Stomach (tissue), 4 donors: ENCODE data around the gene FBXO7.

Source experiments
- CTCF ChIP-seq, 7 experiments: fragments of 450-650 bp in 4 of 7; fragments of 200-600 bp in 3 of 7; sonication (generic) in 3 of 7; IDR thresholded peaks; one replicate each; pipeline ENCODE4 v1.5.1; 2016 to 2019; ENCODE audit warnings: antibody characterized with exemption in 7 of 7, control low read depth in 2 of 7, mild to moderate bottlenecking in 1 of 7
- EP300 ChIP-seq: sonication (generic); formaldehyde crosslinking; IDR thresholded peaks from one replicate; pipeline ENCODE4 v1.6.1; 2017; ENCODE audit warnings: antibody characterized with exemption
- POLR2A ChIP-seq, 4 donors: fragments of 450-650 bp; IDR thresholded peaks; one replicate each; pipeline ENCODE4 v1.6.1; 2016; ENCODE audit warnings: antibody characterized with exemption in 4 of 4, control low read depth in 2 of 4, mild to moderate bottlenecking in 1 of 4, moderate library complexity in 1 of 4
- POLR2AphosphoS5 ChIP-seq, 3 donors: sonication (generic); formaldehyde crosslinking; IDR thresholded peaks; one replicate each; pipeline ENCODE4 v1.6.1; 2016; ENCODE audit warnings: antibody characterized with exemption in 3 of 3

- no peak for TF ChIP-seq POLR2A (IDR thresholded peaks at IDR 0.05)
- TF ChIP-seq CTCF (IDR thresholded peaks at IDR 0.05) = no peak
- TF ChIP-seq POLR2AphosphoS5 (IDR thresholded peaks at IDR 0.05) = no peak
- no peak for TF ChIP-seq EP300
Observed at GRCh38 chr22:32430352-32430751, 44.3 kb upstream of the FBXO7 start.
